Fibroblast of the conjunctiva (primary cell): ENCODE measurements around the gene FGD4.

ENCODE experiments used
- DNase-seq: peaks from one replicate; pipeline ENCODE4 v3.0.0-alpha.2; 2010; ENCODE audit warnings: low read depth

FGD4 gene

DNA sequence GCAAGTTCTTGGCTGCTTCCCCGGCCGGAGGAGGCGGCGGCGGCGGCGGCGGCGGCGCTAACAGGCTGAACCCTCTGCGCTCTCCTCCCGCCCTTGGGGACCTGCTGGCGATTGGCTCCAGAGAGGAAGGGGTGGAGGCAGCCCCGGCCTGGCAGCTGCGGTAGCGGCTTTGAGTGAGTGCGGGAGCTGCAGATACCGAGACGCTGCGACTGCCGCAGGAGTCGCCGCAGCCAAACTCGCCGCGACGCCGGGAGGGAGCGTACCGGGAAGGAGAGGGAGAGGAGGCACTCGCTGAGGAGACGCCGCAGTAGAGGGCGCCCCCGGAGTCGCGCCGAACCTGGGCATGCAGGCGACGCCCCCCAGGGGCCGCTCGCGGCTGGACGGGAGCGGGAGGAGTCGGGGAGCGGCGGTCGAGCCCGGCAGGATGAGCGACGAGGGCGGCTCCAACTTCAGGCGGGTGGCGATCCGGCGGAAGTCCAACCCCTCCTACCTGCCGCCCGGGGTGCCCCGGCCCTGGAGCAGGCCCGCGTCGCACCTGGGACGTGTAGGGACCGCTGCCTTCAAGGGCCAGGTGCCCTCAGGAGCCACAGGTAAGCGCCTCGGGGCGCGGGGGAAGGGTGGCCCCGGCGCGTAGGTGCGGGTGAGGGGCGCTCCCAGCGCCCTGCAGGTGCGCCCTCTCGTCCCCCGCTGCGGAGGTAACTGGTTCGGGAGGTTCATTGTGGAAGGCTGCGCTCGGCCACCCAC lies at the start of gene FGD4:
Gene FGD4 (plus strand): TSS at position 189 of the 744 bp plus-strand sequence.
- peak; percentile 42 for DNase-seq

DNA sequence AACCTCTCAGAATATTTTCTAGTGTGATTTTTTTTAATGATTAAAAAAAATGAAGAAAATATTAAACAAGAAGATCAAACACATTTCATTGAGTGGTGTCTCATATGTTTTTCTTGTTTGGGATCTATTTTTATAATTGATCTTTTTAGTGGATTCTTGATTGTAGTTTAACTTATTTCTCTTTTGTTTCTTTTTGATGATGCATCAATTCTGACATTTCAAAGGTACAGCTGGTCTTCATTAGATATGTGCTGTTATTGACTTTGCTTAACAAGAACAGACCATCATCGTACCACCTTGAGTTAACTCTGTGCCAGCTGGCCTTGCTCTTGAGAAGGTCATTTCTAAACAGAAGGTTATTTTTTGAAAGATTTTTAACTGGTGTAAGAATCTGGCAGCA lies 45.8 kb upstream of the FGD4 start:
- DNase-seq, result no peak

DNA sequence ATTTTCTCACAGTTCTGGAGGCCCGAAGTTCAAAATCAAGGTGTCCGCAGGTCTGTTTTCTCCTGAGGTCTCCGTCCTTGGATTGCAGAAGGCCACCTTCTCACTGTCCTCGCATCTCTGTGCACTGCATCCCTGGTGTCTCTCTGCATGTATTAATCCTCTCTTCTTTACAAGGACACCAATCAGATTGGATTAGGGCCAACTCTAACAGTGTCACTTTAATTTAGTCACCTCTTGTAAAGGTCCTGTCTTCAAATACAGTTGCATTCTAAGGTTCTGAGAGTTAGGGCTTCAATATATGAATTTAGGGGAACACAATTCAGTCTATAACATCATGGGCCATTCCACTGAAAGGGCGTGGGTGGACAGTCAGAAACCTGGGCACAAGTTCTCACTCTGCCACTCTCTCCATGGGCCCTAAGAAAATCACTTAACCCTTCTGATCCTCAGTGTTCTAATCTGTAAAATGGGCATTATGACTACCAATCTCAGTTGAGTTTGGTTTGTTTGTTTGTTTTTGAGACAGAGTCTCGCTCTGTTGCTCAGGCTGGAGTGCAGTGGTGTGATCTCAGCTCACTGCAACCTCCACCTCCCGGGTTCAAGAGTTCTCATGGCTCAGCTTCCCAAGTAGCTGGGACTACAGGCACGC lies 41.6 kb upstream of the FGD4 start:
- no peak for DNase-seq

DNA sequence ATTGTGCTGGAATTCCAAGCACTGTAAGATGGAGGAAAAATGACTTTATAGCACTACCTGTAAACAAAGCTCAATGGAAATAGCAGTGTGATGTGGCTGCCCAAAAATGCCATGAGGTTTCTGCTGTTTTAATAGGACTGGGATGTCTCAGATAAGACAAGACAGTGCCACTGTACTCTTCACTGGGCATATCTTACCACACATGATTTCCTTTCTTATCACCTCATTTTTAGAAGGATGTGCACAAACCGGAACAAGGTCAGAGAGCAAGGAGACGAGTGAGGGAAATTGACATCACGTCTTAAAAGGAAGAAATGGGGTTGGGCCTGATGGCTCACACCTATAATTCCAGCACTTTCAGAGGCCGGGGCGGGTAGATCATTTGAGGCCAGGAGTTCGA lies 38.4 kb upstream of the FGD4 start:
- no peak for DNase-seq

DNA sequence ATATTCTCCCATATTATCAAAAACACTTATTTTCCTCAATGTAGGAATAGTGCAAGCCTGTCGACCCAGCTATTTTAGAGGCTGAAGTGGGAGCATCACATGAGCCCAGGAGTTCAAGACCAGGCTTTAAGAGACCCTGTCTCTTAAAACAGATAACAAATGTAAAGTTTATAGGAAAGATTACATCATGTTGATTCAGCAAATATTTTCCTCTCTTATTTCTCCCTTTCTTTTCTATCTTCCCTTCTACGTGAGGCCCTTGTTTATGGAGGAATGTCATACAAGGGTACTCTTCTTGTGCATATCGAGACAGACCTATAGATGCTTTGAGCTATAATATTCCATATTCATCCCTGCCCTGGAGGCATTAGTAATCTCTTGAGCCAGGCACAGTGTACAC lies 36.5 kb upstream of the FGD4 start:
- DNase-seq, result no peak

DNA sequence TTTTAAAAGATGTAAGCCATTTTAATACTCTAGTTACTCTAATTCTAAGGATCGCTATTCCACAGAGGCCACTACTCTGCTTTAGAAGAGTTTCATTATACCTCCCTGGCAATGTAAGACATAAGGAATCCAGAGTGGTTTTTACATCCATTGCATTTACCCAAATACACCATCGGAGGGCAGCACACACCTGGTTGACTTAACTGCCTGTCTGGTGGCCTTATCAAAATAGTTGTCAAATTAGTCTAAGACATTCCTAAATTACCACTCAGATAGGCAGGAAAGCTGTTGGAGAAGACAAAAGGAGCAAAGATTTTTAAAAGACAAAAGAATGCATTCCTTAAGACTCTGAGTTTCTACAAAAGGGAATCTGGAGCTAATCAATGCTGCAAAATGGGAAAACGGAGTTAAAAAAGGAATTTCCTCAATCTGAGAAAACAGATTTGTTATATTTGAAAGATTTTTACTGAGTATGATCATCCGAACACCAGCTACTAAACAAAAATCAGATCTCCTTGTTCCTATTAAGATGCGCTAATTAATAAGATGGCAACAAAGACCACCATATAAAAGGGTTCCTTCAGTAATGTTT lies 33.8 kb upstream of the FGD4 start:
- peak; percentile 70 for DNase-seq

DNA sequence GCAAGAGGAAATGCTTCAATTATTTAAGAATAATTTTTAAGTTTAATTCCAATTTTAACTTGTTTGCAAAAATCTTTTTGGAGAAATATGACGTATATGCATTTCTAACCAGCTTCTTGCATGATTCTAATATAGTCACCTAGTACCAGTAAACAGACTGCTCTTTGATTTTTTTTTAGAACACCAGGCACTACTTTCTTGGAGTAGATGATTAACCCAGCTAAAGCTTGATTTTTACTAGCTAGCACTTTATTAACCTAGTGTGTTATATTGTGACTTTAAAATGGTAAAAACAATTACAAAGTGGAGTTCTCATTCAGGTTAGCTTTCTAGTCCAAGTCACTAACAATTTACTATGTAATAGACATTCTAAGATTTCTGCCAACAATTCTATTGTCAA lies 32.6 kb upstream of the FGD4 start:
- DNase-seq, result no peak

DNA sequence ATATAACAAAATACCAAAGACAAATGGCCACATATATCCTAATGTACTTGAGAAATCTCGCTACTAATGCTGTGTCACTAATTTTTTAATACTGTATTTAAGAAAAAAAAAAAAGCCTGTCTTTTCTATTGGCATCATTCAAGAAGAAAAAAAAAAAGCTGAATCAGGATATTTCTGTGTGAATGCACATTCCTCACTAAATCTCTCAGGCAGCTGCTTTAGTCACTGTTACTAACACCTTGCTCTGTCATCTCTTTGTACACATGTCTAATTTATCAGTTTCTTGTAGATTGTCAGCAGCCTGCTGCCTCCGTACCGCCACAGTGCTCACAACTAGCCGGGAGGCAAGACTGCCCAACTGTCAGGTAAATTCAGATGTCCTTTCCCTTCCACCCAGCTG lies 32.0 kb upstream of the FGD4 start:
- DNase-seq, result no peak

DNA sequence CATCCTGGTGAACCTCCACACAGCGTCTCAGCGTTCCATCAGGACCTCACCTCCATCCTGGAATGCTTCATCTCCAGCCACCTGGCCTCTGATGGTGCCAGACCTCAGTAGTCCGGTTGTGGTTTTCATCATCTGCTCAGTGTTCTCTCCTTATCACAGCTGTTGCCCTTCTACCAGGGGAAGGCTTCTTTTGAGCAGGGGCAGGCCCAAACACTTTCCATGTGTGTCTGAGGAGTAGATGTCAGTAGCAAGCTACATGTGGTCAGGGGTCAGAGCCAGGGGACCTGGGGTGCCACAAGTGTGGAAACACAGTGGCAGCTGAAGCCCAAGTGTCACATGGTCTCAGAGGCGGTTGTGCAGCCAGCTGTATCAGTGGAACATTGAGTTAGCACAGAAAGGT lies 30.2 kb upstream of the FGD4 start:
- no peak for DNase-seq

DNA sequence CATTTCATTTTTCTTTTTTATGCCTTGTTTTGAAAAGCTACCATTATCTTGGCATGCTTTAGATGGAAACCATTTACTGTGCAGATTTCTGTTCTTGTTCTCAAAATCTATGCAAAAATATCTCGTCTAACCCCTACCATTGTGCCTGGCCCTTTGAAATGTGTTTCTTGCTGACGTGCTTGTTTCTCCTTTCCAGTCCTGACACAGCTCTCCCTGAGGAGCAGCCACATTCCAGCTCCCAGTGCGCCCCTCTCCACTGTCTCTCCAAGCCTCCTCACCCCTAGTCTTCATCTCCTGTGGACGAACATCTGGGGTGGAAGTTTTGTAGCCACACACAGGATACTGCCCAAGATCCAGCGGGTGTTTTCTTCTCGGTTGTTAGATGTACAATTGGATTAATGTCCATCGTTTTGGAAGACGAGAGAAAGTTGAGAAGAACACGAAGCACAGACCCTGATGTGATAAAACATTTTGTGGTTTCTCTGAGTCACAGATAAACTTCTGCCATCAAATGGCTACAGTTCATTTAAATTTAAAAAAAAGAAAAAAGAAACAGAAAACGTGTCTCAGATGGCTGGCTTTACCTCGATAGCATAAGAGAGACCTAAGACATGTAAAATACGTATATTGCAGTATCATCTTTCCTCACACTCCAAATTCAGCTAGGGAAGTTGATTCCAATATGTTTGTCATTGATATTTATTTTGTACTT lies 21.9 kb upstream of the FGD4 start:
- DNase-seq, result no peak

DNA sequence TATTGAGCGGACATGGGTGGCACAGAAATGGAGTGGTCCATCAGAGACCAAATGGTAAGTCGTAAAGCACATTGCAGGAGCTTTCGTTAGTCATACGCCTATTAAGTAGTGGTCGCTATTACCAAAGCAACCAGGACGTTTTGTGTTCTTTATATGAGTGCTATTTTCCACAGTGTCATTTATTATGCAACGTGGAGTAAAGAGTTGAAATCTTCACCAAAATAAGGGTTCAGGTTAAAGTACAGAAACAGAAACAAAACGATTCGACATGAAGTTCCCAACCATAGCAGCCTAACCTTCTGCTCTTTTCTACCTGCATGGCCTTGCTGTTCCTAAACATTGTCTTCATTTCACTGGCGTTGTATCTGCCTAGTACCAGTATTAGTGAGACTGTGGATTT lies 20.1 kb upstream of the FGD4 start:
- DNase-seq, result no peak

DNA sequence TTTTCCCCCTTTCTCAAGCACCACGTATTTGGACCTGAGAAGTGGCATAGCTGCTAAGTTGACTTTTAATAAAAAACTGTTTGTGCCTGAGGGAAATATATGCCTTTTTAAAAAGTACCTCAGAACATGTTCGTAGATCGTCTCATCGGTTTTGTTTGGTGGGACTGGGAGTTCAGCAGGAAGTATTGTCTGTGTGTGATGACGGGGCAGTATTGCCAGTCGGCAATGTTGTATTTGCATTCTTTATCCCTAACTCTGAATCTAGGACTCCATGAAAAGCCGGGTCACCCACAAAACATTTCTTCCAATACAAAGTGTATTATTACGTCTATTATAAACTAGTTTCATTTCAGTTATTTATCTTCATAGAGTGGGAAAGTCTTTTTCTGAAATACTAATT lies 19.7 kb upstream of the FGD4 start:
- no peak for DNase-seq

DNA sequence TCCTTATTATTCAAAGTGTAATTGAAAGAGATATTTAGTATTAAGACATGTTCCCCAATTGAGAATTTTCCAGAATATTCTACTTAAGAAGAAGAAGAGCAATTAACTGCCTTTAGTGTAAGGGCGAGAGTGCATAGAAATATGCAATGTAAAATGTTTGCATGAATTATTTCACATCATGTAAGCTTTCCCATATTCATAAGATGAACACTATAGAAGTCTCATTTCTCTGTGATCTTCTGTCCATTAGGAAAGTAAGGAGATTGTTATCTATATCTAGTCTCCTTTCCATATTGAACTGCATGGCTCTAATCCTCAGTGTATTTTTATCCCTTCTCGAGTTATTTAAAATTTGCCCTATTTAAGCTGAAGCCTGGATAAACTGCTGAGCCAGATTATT lies 17.1 kb upstream of the FGD4 start:
- DNase-seq, result no peak

DNA sequence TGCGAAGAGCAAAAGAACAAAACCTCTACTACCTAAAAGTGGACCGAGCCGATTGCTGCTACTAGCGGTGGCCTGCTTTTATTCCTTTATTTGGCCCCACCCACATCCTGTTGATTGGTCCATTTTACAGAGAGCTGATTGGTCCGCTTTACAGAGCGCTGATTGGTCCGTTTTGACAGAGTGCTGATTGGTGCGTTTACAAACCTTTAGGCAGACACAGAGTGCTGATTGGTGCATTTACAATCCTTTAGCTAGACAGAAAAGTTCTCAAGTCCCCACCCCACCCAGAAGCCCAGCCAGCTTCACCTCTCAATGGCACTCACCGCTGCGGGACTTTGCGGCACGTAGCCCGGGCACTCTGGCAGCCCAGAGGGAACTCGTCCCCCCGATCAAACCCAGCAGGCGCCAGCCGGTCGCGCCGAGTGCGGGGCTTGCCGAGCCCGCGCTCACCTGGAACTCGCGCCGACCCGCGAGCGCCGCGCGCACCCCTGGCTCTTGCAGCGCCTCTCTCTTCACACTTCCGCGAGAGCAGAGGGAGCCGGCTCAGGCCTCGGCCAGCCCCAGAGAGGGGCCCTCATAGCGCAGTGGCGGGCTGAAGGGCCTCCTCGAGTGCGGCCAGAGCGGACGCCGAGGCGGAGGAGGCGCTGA lies 8.7 kb upstream of the FGD4 start:
- no peak for DNase-seq

DNA sequence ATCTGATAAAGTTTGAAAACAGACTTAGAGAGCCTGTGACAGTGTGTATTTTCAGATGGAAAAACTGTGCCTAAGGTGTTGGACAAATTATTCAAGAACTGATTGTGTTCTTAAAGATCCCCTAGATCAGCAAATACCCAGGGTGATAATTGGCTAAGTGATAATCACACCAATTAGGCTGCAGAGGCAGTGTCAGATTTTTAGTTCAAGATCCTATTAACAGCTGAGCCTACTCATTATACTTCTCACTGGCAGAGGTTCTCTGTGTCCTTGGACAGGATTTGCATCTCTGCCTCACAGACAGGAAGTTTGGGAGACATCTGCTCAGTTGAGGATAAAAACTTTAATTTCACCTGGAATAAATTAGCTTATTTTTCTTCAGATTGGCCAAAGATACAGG lies 4.3 kb upstream of the FGD4 start:
- DNase-seq, result no peak

DNA sequence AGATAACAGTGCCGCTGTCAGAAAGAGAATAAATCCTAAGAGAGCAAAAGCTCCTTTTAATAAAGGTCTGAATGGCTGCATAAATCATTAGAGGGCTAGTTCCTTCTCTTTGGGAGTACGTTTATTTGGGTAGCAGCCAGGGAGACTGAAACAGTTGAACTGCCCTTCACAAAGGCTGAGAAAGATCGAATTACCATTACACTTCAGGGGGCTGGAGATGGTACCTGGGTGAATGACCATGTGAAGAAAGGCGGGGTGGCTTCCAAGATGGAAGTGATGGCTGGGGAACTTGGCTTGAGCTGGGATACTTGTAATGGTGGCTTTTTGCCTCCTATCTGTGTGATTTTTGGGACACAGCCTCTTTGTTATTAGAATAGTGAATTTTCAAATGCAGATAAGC lies 1.7 kb upstream of the FGD4 start:
- DNase-seq, result no peak

DNA sequence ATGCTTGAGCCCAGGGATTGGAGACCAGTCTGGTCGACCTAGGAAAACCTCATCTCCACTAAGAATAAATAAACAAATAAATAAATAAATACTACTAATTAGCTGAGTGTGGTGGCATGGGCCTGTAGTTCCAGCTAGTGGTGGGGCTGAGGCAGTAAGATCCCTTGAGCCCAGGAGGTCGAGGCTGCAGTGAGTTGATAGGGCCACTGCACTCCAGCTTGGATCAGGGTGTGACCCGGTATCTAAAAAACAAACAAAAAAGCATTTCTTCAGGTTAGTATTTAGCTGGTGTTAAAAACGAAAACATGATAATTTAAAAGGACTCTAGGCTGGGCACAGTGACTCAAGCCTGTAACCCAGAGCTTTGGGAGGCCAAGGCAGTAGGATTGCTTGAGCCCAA lies 1.2 kb upstream of the FGD4 start:
- no peak for DNase-seq

DNA sequence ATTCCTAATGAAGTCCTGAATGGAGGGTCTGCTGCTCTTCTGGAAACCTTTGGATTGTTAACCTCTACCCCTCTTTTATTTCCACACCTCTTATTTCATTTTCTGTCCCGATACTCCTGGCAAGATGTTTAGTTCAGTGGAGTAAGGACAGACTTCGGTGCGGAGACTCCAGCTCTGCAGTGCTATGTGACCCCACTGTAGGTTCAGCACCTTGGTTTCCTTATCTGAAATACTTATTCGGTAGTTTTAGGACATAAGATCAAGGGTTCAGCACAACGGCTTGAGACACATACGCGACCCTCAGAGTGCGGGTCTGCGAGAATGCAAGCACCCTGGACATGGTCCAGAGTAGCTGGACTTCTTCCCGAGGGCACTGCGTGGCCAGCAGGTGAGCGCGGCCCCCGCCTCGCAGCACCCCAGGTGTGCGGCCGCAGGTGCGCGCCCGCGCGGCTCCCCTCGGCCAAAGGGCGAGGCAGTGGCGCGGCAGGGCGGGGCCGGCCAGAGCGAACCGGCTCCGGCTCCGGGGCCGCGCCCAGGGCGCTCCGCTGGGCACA lies 465 bp upstream of the FGD4 start:
- no peak for DNase-seq

DNA sequence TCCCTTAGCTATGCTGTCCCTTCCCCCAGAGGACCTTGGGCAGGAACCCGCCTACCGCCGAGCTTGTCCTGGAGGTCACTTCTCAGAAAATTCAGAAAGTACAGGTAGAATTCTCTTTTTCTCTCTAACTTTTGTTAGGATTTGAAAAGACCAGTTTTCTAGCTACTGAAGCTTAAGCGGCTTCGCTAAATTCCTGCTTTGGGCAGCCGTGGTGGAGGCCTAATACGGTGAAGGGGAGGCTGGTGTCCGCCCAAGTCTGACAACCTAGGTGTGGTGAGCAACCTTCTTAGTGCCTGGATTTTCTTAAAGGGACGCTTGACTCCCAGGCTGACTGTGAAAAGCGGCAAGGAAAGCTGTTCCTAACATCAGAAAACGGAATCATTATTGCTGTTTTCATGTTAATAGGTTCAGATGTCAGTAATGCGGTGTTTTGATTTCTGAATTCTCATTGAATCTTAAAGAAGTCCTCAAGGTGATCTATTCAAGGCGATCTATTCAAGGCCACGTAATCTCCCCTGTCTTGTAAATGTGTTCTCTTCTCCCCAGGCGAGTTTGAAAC lies 835 bp downstream of the FGD4 start:
- no peak for DNase-seq

DNA sequence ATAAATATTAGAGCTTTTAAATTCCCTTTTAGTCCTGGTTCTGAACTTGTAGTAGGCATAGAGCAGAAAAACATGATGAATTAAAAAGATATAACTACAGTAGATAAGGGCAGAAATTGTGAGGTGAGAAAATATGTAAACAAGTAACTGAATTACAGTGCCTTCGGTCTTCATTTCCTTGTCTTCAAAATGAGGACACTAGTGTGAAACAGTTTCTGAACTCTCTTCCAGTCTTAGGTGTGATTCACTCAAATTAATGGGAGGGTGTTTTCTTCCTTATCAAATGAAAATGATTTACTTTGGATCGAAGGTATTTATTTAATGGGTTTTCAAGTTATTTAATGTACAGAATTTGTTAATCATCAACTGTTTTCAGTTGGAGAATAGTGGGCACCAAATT lies 1.5 kb downstream of the FGD4 start:
- DNase-seq, result no peak

DNA sequence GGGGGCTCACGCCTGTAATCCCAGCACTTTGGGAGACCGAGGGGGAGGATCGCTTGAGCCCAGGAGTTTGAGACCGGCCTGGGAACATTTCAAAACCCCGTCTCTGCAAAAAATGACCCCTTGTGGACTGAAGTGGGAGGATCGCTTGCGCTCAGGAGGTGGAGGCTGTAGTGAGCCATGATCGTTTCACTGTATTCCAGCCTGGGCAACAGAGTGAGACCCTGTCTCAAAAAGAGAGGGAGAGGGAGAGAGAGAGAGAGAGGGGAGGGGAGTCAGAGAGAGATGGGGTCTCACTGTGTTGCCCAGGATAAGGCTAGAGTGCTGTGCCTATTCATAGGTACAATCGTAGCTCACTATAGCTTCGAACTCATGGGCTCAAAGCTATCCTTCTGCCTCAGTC lies 2.8 kb downstream of the FGD4 start:
- no peak for DNase-seq

DNA sequence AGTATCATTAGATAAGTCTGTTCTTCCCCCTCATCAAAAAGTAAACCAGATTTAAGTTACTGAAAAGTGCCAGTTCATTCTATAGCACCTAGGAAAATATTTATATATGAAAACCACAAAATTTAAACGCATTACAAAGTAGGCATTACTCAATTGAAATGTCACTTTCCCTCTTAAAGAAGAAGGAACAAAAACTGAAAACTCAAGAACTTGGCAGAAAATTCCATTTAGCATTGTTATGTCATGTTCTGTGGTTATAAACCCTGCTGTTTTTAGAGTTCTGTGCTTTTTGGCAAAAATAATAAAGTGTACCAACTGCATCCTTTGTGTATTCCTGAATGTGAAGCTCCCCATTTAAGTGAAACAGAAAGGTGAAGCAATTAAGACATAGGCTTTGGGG lies 3.6 kb downstream of the FGD4 start:
- no peak for DNase-seq
